Colonic mucosa (tissue), 4 donors: Measurements from ENCODE around the gene SEMA3A. TPM values are rescaled to one million over a fixed set of nuclear protein-coding genes. Genes with fewer than 3 reads are reported as not detected.

Source experiments
- DNase-seq: peaks from one replicate; pipeline ENCODE4 v3.0.0-alpha.2; 2020
- H3K27ac ChIP-seq: fragments of 200-600 bp; one replicate; pipeline ENCODE4 v1.8.0; 2021
- H3K27me3 ChIP-seq: fragments of 200-600 bp; one replicate; pipeline ENCODE4 v1.8.0; 2021
- H3K36me3 ChIP-seq: fragments of 200-600 bp; one replicate; pipeline ENCODE4 v1.8.0; 2021
- H3K4me1 ChIP-seq: fragments of 200-600 bp; one replicate; pipeline ENCODE4 v1.8.0; 2021; ENCODE audit warnings: mild to moderate bottlenecking
- H3K4me3 ChIP-seq: fragments of 200-600 bp; one replicate; pipeline ENCODE4 v1.8.0; 2021
- H3K9ac ChIP-seq, 2 donors: one replicate each; pipeline ENCODE4 v1.7.0; 2013; ENCODE audit warnings: control low read depth in 2 of 2, low read depth in 2 of 2, low read length in 2 of 2
- H3K9me3 ChIP-seq: fragments of 200-600 bp; one replicate; pipeline ENCODE4 v1.8.0; 2021
- CTCF ChIP-seq: fragments of 200-600 bp; IDR thresholded peaks from one replicate; pipeline ENCODE4 v1.8.0; 2022; ENCODE audit warnings: antibody characterized with exemption, mild to moderate bottlenecking
- intact Hi-C: fragments of 100-400 bp; cut with DNase I; formaldehyde crosslinking; loops from one replicate; pipeline ENCODE4 v1.14.1; 2022
- total RNA-seq, 2 donors: library from RNA; stranded (reverse); fragmentation: NEBNext Ultra II Directional in 1 of 2; extraction: Animal tissue kit (Norgen Biotek cat#: 25700) in 1 of 2; gene quantifications; one replicate each; pipeline ENCODE4 v1.2.1, GENCODE V29; 2021
- donor health status: healthy.
- donor health status: DM: no; HTN: no; CAD: no.
- donor health status: DM: no; HTN: no; CAD: no.

Gene SEMA3A
- total RNA-seq, 2 donors from 2014 or later = 1.7 to 14.2 TPM

- no peak for TF ChIP-seq CTCF
- Histone ChIP-seq H3K9me3 (no peaks in the 10 kb centered on the region), H3K9ac (no peak overlapping the region), H3K4me1 (no peaks in the 10 kb centered on the region), H3K27me3 (no peaks in the 10 kb centered on the region), H3K4me3 (no peak overlapping the region), H3K27ac (no peak overlapping the region), H3K36me3 (no peaks in the 10 kb centered on the region)
- intact Hi-C loops = loop anchor here (10.0 kb wide), 1 partner anchor 481 kb away; no protein-coding TSS in a partner anchor
- DNase-seq = no peak
Observed at GRCh38 chr7:83983606-83984005, 211.0 kb downstream of the SEMA3A start.

GRCh38 chr7:83976302-83976701, 218.3 kb downstream of the SEMA3A start:
- Histone ChIP-seq H3K4me1 (no peaks in the 10 kb centered on the region), H3K4me3 (no peak overlapping the region), H3K36me3 (no peaks in the 10 kb centered on the region), H3K27me3 (no peaks in the 10 kb centered on the region), H3K9me3 (no peaks in the 10 kb centered on the region), H3K9ac (no peak overlapping the region), H3K27ac (no peak overlapping the region)
- TF ChIP-seq CTCF = peak; percentile 54
- no peak for DNase-seq
- intact Hi-C loops = loop anchor here (5.0 to 10.0 kb wide), 2 partner anchors 208 to 1046 kb away; no protein-coding TSS in a partner anchor

GRCh38 chr7:83970081-83970480, 224.5 kb downstream of the SEMA3A start:
- DNase-seq = no peak
- H3K4me1 ChIP-seq = no peaks in the 10 kb centered on the region
- no peaks in the 10 kb centered on the region for H3K9me3 ChIP-seq
- no peak overlapping the region for H3K9ac ChIP-seq
- H3K27ac ChIP-seq = no peak overlapping the region
- intact Hi-C loops = loop anchor here (10.0 kb wide), 1 partner anchor 215 kb away; no protein-coding TSS in a partner anchor
- H3K36me3 ChIP-seq = no peaks in the 10 kb centered on the region
- no peaks in the 10 kb centered on the region for H3K27me3 ChIP-seq
- H3K4me3 ChIP-seq = no peak overlapping the region
- TF ChIP-seq CTCF = no peak

DNA sequence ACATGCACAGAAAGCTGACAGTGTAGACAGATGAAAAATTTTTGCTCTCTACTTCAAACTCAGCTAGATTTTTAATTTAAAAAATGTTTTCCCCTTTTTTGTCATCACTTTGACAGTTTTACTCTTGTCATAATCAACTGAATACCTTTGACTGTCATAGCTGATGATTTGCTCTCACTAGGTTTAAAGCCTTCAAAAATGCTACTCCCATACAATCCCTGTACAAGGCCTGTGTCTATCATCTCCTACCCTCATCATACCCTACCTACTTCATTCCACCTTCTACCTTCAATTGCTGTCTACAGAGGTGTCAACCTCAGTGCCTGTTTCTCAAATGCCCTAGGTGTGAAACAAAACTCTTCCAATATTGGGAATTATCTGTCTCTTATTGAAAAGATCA, 230.3 kb downstream of the SEMA3A start:
- intact Hi-C loops = no loop called here
- Histone ChIP-seq H3K36me3 (no peaks in the 10 kb centered on the region), H3K9me3 (no peaks in the 10 kb centered on the region), H3K4me1 (no peaks in the 10 kb centered on the region), H3K9ac (no peak overlapping the region), H3K4me3 (no peak overlapping the region), H3K27me3 (no peaks in the 10 kb centered on the region), H3K27ac (no peak overlapping the region)
- no peak for DNase-seq
- TF ChIP-seq CTCF = no peak

- TF ChIP-seq CTCF = no peak
- Histone ChIP-seq H3K27ac (no peak overlapping the region), H3K9me3 (no peaks in the 10 kb centered on the region), H3K27me3 (no peaks in the 10 kb centered on the region), H3K9ac (no peak overlapping the region), H3K4me1 (no peaks in the 10 kb centered on the region), H3K36me3 (no peaks in the 10 kb centered on the region), H3K4me3 (no peak overlapping the region)
- no peak for DNase-seq
- intact Hi-C loops = no loop called here
Observed at GRCh38 chr7:83957333-83957732, 237.3 kb downstream of the SEMA3A start.
